ENCODE results near the gene SPPL3.
A peak's percentile ranks its signal among the peaks of the same experiment; 100 is the strongest.

SPPL3 gene

GRCh38 chr12:120719496-120720233, 184.5 kb downstream of the SPPL3 start:
- ATAC-seq (ENCODE audit: low read depth) (no peak), DNase-seq (ENCODE audit: low spot score in 2 of 2) (no peak)
- peaks cover 14% of the 10 kb centered on the region for H3K4me1 Mint-ChIP-seq
- H3K9me3 Mint-ChIP-seq = no peaks in the 10 kb centered on the region
- H3K27me3 Mint-ChIP-seq = no peaks in the 10 kb centered on the region
- H3K4me3 Mint-ChIP-seq = no peak overlapping the region
- H3K27ac Mint-ChIP-seq = no peak overlapping the region
- H3K36me3 Mint-ChIP-seq = peaks cover 29% of the 10 kb centered on the region

GRCh38 chr12:120719072-120719471, 185.1 kb downstream of the SPPL3 start:
- Mint-ChIP-seq H3K27me3 (no peaks in the 10 kb centered on the region), H3K36me3 (peaks cover 28% of the 10 kb centered on the region), H3K9me3 (no peaks in the 10 kb centered on the region), H3K27ac (no peak overlapping the region), H3K4me1 (peaks cover 15% of the 10 kb centered on the region), H3K4me3 (no peak overlapping the region)
- DNase-seq (ENCODE audit: low spot score in 2 of 2) (no peak), ATAC-seq (ENCODE audit: low read depth) (no peak)

GRCh38 chr12:120718055-120718454, 186.1 kb downstream of the SPPL3 start:
- no peak for DNase-seq (ENCODE audit: low spot score in 2 of 2)
- Mint-ChIP-seq H3K27ac (no peak overlapping the region), H3K36me3 (peaks cover 32% of the 10 kb centered on the region), H3K4me1 (peaks cover 19% of the 10 kb centered on the region), H3K27me3 (no peaks in the 10 kb centered on the region), H3K4me3 (no peak overlapping the region), H3K9me3 (no peaks in the 10 kb centered on the region)
- no peak for ATAC-seq (ENCODE audit: low read depth)

GRCh38 chr12:120713861-120714482, 190.2 kb downstream of the SPPL3 start:
- Mint-ChIP-seq H3K36me3 (peaks cover 18% of the 10 kb centered on the region), H3K27ac (no peak overlapping the region), H3K9me3 (no peaks in the 10 kb centered on the region), H3K4me3 (peak overlapping the region; percentile 32), H3K4me1 (peaks cover 21% of the 10 kb centered on the region), H3K27me3 (no peaks in the 10 kb centered on the region)
- ATAC-seq (ENCODE audit: low read depth) (peak; percentile 74), DNase-seq (ENCODE audit: low spot score in 2 of 2) (peak; percentile 67 to 79)

- Mint-ChIP-seq H3K9me3 (no peaks in the 10 kb centered on the region), H3K4me1 (peaks cover 21% of the 10 kb centered on the region), H3K27ac (no peak overlapping the region), H3K36me3 (peaks cover 14% of the 10 kb centered on the region), H3K4me3 (no peak overlapping the region), H3K27me3 (no peaks in the 10 kb centered on the region)
- DNase-seq (ENCODE audit: low spot score in 2 of 2) = no peak
- no peak for ATAC-seq (ENCODE audit: low read depth)
Measured at GRCh38 chr12:120712610-120713009, 191.5 kb downstream of the SPPL3 start.

All from memory B cell (primary cell).